BLaER1 treated with 17β-estradiol and CSF1 and Interleukin-3, amounts not matched to agents 10 nM and 100 nM (cell line): Measurements from ENCODE around the gene USP36.

Experiments
- H3K27ac ChIP-seq, 11 experiments: shearing (Covaris generic); formaldehyde crosslinking; 2 replicates each; pipeline ENCODE4 v1.8.1; 2022
- H3K27me3 ChIP-seq, 11 experiments: shearing (Covaris generic); formaldehyde crosslinking; 2 replicates each; pipeline ENCODE4 v1.8.1; 2022
- H3K36me3 ChIP-seq, 11 experiments: shearing (Covaris generic); formaldehyde crosslinking; 2 replicates each; pipeline ENCODE4 v1.8.1; 2022
- H3K4me1 ChIP-seq, 10 experiments: shearing (Covaris generic); formaldehyde crosslinking; 2 replicates each; pipeline ENCODE4 v1.8.1; 2022
- H3K4me2 ChIP-seq, 11 experiments: shearing (Covaris generic); formaldehyde crosslinking; 2 replicates each; pipeline ENCODE4 v1.8.1; 2022
- H3K4me3 ChIP-seq, 10 experiments: shearing (Covaris generic); formaldehyde crosslinking; 2 replicates each; pipeline ENCODE4 v1.8.1; 2022
- H3K9ac ChIP-seq, 11 experiments: shearing (Covaris generic); formaldehyde crosslinking; 2 replicates each; pipeline ENCODE4 v1.8.1; 2022
- H3K9me3 ChIP-seq, 11 experiments: shearing (Covaris generic); formaldehyde crosslinking; replicated peaks in 1 of 11; 2 replicates each; pipeline ENCODE4 v1.8.1; 2022
- H4K20me1 ChIP-seq, 11 experiments: shearing (Covaris generic); formaldehyde crosslinking; 2 replicates each; pipeline ENCODE4 v1.8.1; 2022
- Cebpa-rat ChIP-seq, 11 experiments: shearing (Covaris generic); IDR thresholded peaks; 2 replicates each; pipeline ENCODE4 v1.8.1; 2022

USP36 gene

GRCh38 chr17:78826836-78827509 lies 13.6 kb downstream of the USP36 start:
- no peak for TF ChIP-seq Cebpa-rat (IDR thresholded peaks at IDR 0.05)
- Histone ChIP-seq H3K27me3 (no peaks in the 10 kb centered on the region), H3K4me2 (peak overlapping the region; percentile 72 to 92 (median 83)), H3K27ac (peak overlapping the region; percentile 2 to 80 (median 70); a peak in 18 of 22 replicates), H3K36me3 (peaks cover 82 to 96% (median 93%) of the 10 kb centered on the region in 11 experiments), H3K9ac (peak overlapping the region in 9 of 11 experiments; percentile 1 to 64 (median 37); a peak in 12 of 22 replicates), H3K4me1 (peaks cover 59 to 71% (median 65%) of the 10 kb centered on the region in 10 experiments), H3K4me3 (peak overlapping the region in 4 of 10 experiments; percentile 3 to 47 (median 30); a peak in 4 of 20 replicates), H3K9me3 (no peaks in the 10 kb centered on the region), H4K20me1 (peaks cover 1 to 96% (median 90%) of the 10 kb centered on the region in 11 experiments; a peak in 20 of 22 replicates)

DNA sequence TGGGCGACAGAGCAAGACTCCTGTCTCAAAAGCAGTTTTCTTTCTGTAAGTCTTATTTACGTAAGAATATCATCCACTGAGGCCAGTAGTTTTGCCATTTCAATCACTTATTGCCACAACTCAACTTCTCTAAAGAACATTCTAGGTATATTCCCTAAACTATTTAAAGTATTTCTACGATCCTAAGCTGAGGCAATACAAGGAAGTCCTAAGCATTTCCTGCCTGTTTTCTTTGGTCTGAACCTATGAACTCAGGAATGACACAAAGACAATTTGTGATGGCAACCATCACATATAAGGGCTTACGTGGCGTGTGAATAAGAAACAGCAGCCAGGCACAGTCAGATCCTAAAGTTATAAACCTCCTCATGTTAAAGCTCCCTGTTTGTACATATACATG lies 14.2 kb downstream of the USP36 start:
- Histone ChIP-seq H3K4me1 (peaks cover 65 to 77% (median 71%) of the 10 kb centered on the region in 10 experiments), H3K9me3 (no peaks in the 10 kb centered on the region), H4K20me1 (peaks cover 0 to 96% (median 84%) of the 10 kb centered on the region in 11 experiments; a peak in 19 of 22 replicates), H3K4me2 (peak overlapping the region; percentile 66 to 92 (median 83)), H3K27ac (peak overlapping the region in 10 of 11 experiments; percentile 5 to 80 (median 70); a peak in 17 of 22 replicates), H3K27me3 (no peaks in the 10 kb centered on the region), H3K9ac (peak overlapping the region in 8 of 11 experiments; percentile 24 to 64 (median 36); a peak in 9 of 22 replicates), H3K4me3 (peak overlapping the region in 4 of 10 experiments; percentile 3 to 47 (median 30); a peak in 2 of 20 replicates), H3K36me3 (peaks cover 82 to 96% (median 93%) of the 10 kb centered on the region in 11 experiments)
- no peak for TF ChIP-seq Cebpa-rat (IDR thresholded peaks at IDR 0.05)

GRCh38 chr17:78825696-78826095 lies 14.9 kb downstream of the USP36 start:
- no peaks in the 10 kb centered on the region for H3K9me3 ChIP-seq
- H3K4me3 ChIP-seq = no peak overlapping the region
- peak overlapping the region in 9 of 11 experiments; percentile 36 to 80 (median 71); a peak in 15 of 22 replicates for H3K27ac ChIP-seq
- H4K20me1 ChIP-seq = peaks cover 0 to 96% (median 80%) of the 10 kb centered on the region in 11 experiments; a peak in 19 of 22 replicates
- peak overlapping the region in 10 of 11 experiments; percentile 74 to 92 (median 84); a peak in 20 of 22 replicates for H3K4me2 ChIP-seq
- H3K36me3 ChIP-seq = peaks cover 80 to 94% (median 91%) of the 10 kb centered on the region in 11 experiments
- H3K9ac ChIP-seq = peak overlapping the region in 6 of 11 experiments; percentile 18 to 63 (median 34); a peak in 5 of 22 replicates
- no peaks in the 10 kb centered on the region for H3K27me3 ChIP-seq
- H3K4me1 ChIP-seq = peaks cover 71 to 83% (median 76%) of the 10 kb centered on the region in 10 experiments
- no peak for TF ChIP-seq Cebpa-rat (IDR thresholded peaks at IDR 0.05)

GRCh38 chr17:78824240-78824639 lies 16.4 kb downstream of the USP36 start:
- no peak overlapping the region for H3K27ac ChIP-seq
- H3K9ac ChIP-seq = no peak overlapping the region
- peaks cover 85 to 96% (median 91%) of the 10 kb centered on the region in 10 experiments for H3K4me1 ChIP-seq
- TF ChIP-seq Cebpa-rat (IDR thresholded peaks at IDR 0.05) = no peak
- H4K20me1 ChIP-seq = peaks cover 0 to 96% (median 74%) of the 10 kb centered on the region in 11 experiments; a peak in 19 of 22 replicates
- H3K4me2 ChIP-seq = peak overlapping the region in 7 of 11 experiments; percentile 1 to 83 (median 15); a peak in 7 of 22 replicates
- no peak overlapping the region for H3K4me3 ChIP-seq
- no peaks in the 10 kb centered on the region for H3K9me3 ChIP-seq
- H3K27me3 ChIP-seq = no peaks in the 10 kb centered on the region
- H3K36me3 ChIP-seq = peaks cover 75 to 94% (median 91%) of the 10 kb centered on the region in 11 experiments

GRCh38 chr17:78823282-78824046 lies 17.1 kb downstream of the USP36 start:
- H3K4me3 ChIP-seq = no peak overlapping the region
- peaks cover 68 to 94% (median 90%) of the 10 kb centered on the region in 11 experiments for H3K36me3 ChIP-seq
- H3K9ac ChIP-seq = no peak overlapping the region
- peaks cover 0 to 96% (median 68%) of the 10 kb centered on the region in 11 experiments; a peak in 18 of 22 replicates for H4K20me1 ChIP-seq
- no peaks in the 10 kb centered on the region for H3K9me3 ChIP-seq
- H3K4me2 ChIP-seq = peak overlapping the region in 8 of 11 experiments; percentile 1 to 56 (median 18); a peak in 11 of 22 replicates
- H3K27ac ChIP-seq = peak overlapping the region in 1 of 11 experiments; percentile 7; a peak in 1 of 22 replicates
- no peaks in the 10 kb centered on the region for H3K27me3 ChIP-seq
- H3K4me1 ChIP-seq = peaks cover 88 to 96% (median 92%) of the 10 kb centered on the region in 10 experiments
- no peak for TF ChIP-seq Cebpa-rat (IDR thresholded peaks at IDR 0.05)

- H3K27ac ChIP-seq = peak overlapping the region in 2 of 11 experiments; percentile 6 to 24; a peak in 1 of 22 replicates
Observed at GRCh38 chr17:78822552-78822951, 18.1 kb downstream of the USP36 start.

DNA sequence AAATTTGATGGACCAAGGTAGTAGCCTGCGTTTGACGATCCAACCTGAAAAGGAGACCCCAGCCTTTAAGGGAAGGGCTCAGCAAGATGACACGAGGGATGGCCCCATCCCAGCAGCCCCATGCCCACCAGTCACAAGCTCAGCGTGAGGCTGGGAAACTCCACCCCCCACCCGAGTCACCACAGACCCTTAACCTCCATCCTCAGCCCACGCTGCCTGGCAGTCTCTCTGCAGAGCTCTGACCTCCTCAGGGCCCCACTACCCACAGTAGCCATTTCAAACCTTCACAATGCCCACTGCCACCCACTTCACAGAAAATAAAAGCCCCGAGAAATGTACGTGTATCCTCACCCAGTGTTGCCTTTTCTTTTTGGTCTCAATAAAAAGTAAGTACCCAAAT lies 18.7 kb downstream of the USP36 start:
- no peak for TF ChIP-seq Cebpa-rat (IDR thresholded peaks at IDR 0.05)
- H3K4me1 ChIP-seq = peaks cover 89 to 97% (median 93%) of the 10 kb centered on the region in 10 experiments
- peaks cover 0 to 99% (median 57%) of the 10 kb centered on the region in 11 experiments; a peak in 17 of 22 replicates for H4K20me1 ChIP-seq
- no peak overlapping the region for H3K9ac ChIP-seq
- H3K27me3 ChIP-seq = no peaks in the 10 kb centered on the region
- peaks cover 74 to 98% (median 95%) of the 10 kb centered on the region in 11 experiments for H3K36me3 ChIP-seq
- no peak overlapping the region for H3K4me3 ChIP-seq
- peak overlapping the region in 4 of 11 experiments; percentile 6 to 31 (median 10); a peak in 3 of 22 replicates for H3K4me2 ChIP-seq
- H3K27ac ChIP-seq = no peak overlapping the region
- H3K9me3 ChIP-seq = no peaks in the 10 kb centered on the region

More at GRCh38 chr17:78822552-78822951, 18.1 kb downstream of the USP36 start:
- Histone ChIP-seq H3K4me2 (peak overlapping the region in 3 of 11 experiments; percentile 1 to 41 (median 8); a peak in 2 of 22 replicates), H3K9me3 (no peaks in the 10 kb centered on the region), H3K4me1 (peaks cover 88 to 96% (median 92%) of the 10 kb centered on the region in 10 experiments), H3K4me3 (no peak overlapping the region), H3K36me3 (peaks cover 69 to 94% (median 90%) of the 10 kb centered on the region in 11 experiments), H4K20me1 (peaks cover 0 to 96% (median 59%) of the 10 kb centered on the region in 11 experiments; a peak in 18 of 22 replicates), H3K27me3 (no peaks in the 10 kb centered on the region), H3K9ac (no peak overlapping the region)
- no peak for TF ChIP-seq Cebpa-rat (IDR thresholded peaks at IDR 0.05)

DNA sequence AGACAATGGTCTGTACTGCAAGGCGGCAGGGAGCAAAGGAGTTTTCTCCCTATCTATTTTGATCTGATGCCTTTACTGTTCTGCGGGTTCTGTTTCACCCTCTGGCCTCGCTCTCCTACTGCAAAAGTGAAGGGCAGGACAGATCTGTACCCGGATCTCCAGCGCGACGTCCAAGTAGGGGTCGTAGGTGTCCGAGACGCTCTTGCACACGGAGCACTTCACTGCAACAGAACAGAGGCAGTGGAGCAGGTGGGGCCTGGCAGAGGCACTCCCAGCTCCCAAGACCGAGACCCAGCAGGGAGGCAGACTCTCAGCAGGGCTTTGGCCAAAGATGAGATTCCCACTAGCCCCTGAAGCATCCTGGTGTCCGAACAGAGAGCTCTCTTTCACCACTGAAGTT lies 19.8 kb downstream of the USP36 start:
- Histone ChIP-seq H3K4me3 (no peak overlapping the region), H3K9me3 (no peaks in the 10 kb centered on the region), H4K20me1 (peaks cover 0 to 99% (median 51%) of the 10 kb centered on the region in 11 experiments; a peak in 17 of 22 replicates), H3K27me3 (no peaks in the 10 kb centered on the region), H3K27ac (peak overlapping the region in 1 of 11 experiments; percentile 59; a peak in 1 of 22 replicates), H3K4me1 (peaks cover 83 to 94% (median 89%) of the 10 kb centered on the region in 10 experiments), H3K36me3 (peaks cover 84 to 98% (median 96%) of the 10 kb centered on the region in 11 experiments), H3K4me2 (peak overlapping the region; percentile 67 to 86 (median 78); a peak in 20 of 22 replicates), H3K9ac (peak overlapping the region in 2 of 11 experiments; percentile 4 to 25; a peak in 2 of 22 replicates)
- TF ChIP-seq Cebpa-rat (IDR thresholded peaks at IDR 0.05) = no peak
